Measurements from ENCODE around the gene ARPP21. TPM values are rescaled to one million over a fixed set of nuclear protein-coding genes. Genes with fewer than 3 reads are reported as not detected.

ARPP21 gene
- total and polyA plus RNA-seq, 9 donors: not detected

GRCh38 chr3:35787936-35788335, 148.6 kb downstream of the ARPP21 start:
- no peak for DNase-seq
- Histone ChIP-seq H3K4me3 (no peak overlapping the region), H3K27ac (no peak overlapping the region), H3K4me1 (ENCODE audit: insufficient read depth) (no peaks in the 10 kb centered on the region), H3K9me3 (no peaks in the 10 kb centered on the region), H3K27me3 (no peaks in the 10 kb centered on the region), H3K36me3 (no peaks in the 10 kb centered on the region)
- 4 to 33% (median 5%) methylated on average over 1 of the region's 1 CpG for WGBS, 3 donors
- intact Hi-C loops (cut with DNase I): no loop called here
- TF ChIP-seq CTCF (IDR thresholded peaks at IDR 0.05): no peak
- no peak for TF ChIP-seq POLR2A (IDR thresholded peaks at IDR 0.05)
- TF ChIP-seq EP300 (IDR thresholded peaks at IDR 0.05): no peak

- no peaks in the 10 kb centered on the region for H3K36me3 ChIP-seq
- 72 to 75% (median 73%) methylated on average over 4 of the region's 4 CpGs for WGBS, 3 donors
- no peak overlapping the region for H3K4me3 ChIP-seq
- H3K9me3 ChIP-seq: no peaks in the 10 kb centered on the region
- DNase-seq: no peak
- H3K27me3 ChIP-seq: no peaks in the 10 kb centered on the region
- no peak overlapping the region for H3K27ac ChIP-seq
- TF ChIP-seq EP300 (IDR thresholded peaks at IDR 0.05): no peak
- no peak for TF ChIP-seq POLR2A (IDR thresholded peaks at IDR 0.05)
- no peak for TF ChIP-seq CTCF (IDR thresholded peaks at IDR 0.05)
- intact Hi-C loops (cut with DNase I): no loop called here
- H3K4me1 ChIP-seq (ENCODE audit: insufficient read depth): no peaks in the 10 kb centered on the region
Measured at GRCh38 chr3:35789042-35789831, 149.9 kb downstream of the ARPP21 start.

GRCh38 chr3:35790764-35791163, 151.4 kb downstream of the ARPP21 start:
- H3K4me3 ChIP-seq: no peak overlapping the region
- no peaks in the 10 kb centered on the region for H3K36me3 ChIP-seq
- H3K27ac ChIP-seq: no peak overlapping the region
- WGBS, 3 donors: 90 to 98% (median 91%) methylated on average over 1 of the region's 1 CpG
- intact Hi-C loops (cut with DNase I): no loop called here
- H3K27me3 ChIP-seq: no peaks in the 10 kb centered on the region
- DNase-seq: no peak
- TF ChIP-seq POLR2A (IDR thresholded peaks at IDR 0.05) (no peak), CTCF (IDR thresholded peaks at IDR 0.05) (no peak), EP300 (IDR thresholded peaks at IDR 0.05) (no peak)
- no peaks in the 10 kb centered on the region for H3K4me1 ChIP-seq (ENCODE audit: insufficient read depth)
- no peaks in the 10 kb centered on the region for H3K9me3 ChIP-seq

GRCh38 chr3:35793667-35794066, 154.3 kb downstream of the ARPP21 start:
- H3K27ac ChIP-seq: no peak overlapping the region
- no peak for DNase-seq
- no peaks in the 10 kb centered on the region for H3K4me1 ChIP-seq (ENCODE audit: insufficient read depth)
- no peaks in the 10 kb centered on the region for H3K9me3 ChIP-seq
- H3K4me3 ChIP-seq: no peak overlapping the region
- TF ChIP-seq POLR2A (IDR thresholded peaks at IDR 0.05): no peak
- TF ChIP-seq CTCF (IDR thresholded peaks at IDR 0.05): no peak
- TF ChIP-seq EP300 (IDR thresholded peaks at IDR 0.05): no peak
- intact Hi-C loops (cut with DNase I): no loop called here
- 91 to 95% (median 94%) methylated on average over 1 of the region's 1 CpG for WGBS, 3 donors
- H3K27me3 ChIP-seq: no peaks in the 10 kb centered on the region
- no peaks in the 10 kb centered on the region for H3K36me3 ChIP-seq
